Sigmoid colon (tissue), 7 donors: ENCODE data around the gene PGA4. TPM values are rescaled to one million over a fixed set of nuclear protein-coding genes. Genes with fewer than 3 reads are reported as not detected.

Experiments
- DNase-seq: peaks from one replicate; pipeline ENCODE4 v3.0.0-alpha.2; 2019
- H3K27ac ChIP-seq, 4 donors: fragments of 200-600 bp; sonication (generic); one replicate each; pipeline ENCODE4 v1.5.1; 2016 to 2019; ENCODE audit warnings: mild to moderate bottlenecking in 1 of 4
- H3K27me3 ChIP-seq, 3 donors: fragments of 200-600 bp; sonication (generic); one replicate each; pipeline ENCODE4 v1.5.1; 2019; ENCODE audit warnings: mild to moderate bottlenecking in 1 of 3
- H3K36me3 ChIP-seq, 4 donors: fragments of 200-600 bp; sonication (generic); one replicate each; pipeline ENCODE4 v1.5.1; 2016 to 2019
- H3K4me1 ChIP-seq, 4 donors: fragments of 200-600 bp; sonication (generic); one replicate each; pipeline ENCODE4 v1.5.1; 2017 to 2019
- H3K4me3 ChIP-seq, 4 donors: fragments of 200-600 bp; sonication (generic); one replicate each; pipeline ENCODE4 v1.5.1; 2017 to 2019; ENCODE audit warnings: mild to moderate bottlenecking in 2 of 4, moderate library complexity in 1 of 4
- H3K9me3 ChIP-seq, 4 donors: fragments of 200-600 bp in 3 of 4; sonication (generic) in 3 of 4; one replicate each; pipeline versions ENCODE4 v1.5.1 to v1.6.1; 2013 to 2019
- EP300 ChIP-seq, 4 donors: sonication (generic); formaldehyde crosslinking; IDR thresholded peaks; one replicate each; pipeline ENCODE4 v1.6.1; 2017; ENCODE audit warnings: antibody characterized with exemption in 4 of 4
- POLR2A ChIP-seq, 2 donors: fragments of 450-650 bp; IDR thresholded peaks; one replicate each; pipeline ENCODE4 v1.6.1; 2016; ENCODE audit warnings: antibody characterized with exemption in 2 of 2, mild to moderate bottlenecking in 2 of 2, moderate library complexity in 2 of 2
- POLR2AphosphoS5 ChIP-seq, 4 donors: sonication (generic); formaldehyde crosslinking; IDR thresholded peaks; one replicate each; pipeline ENCODE4 v1.6.1; 2017; ENCODE audit warnings: antibody characterized with exemption in 4 of 4
- WGBS, 2 donors: extraction: QIAGEN DNeasy Blood & Tissue Kit; methylation state at CpG; one replicate each; pipeline ENCODE4 v1.1.7; 2013; 5-methylcytosine and 5-hydroxymethylcytosine counted together
- intact Hi-C: fragments of 100-400 bp; cut with DNase I; formaldehyde crosslinking; loops from one replicate; pipeline ENCODE4 v1.15.1; 2023
- polyA plus RNA-seq, 3 donors: library from polyadenylated mRNA; stranded (reverse); fragments of 200-250 nt; gene quantifications; one replicate each; pipeline ENCODE4 v1.2.3, GENCODE V29; 2013
- total RNA-seq, 4 donors: library from RNA; depleted of rRNA; stranded (reverse); fragments of >200 nt; gene quantifications; one replicate each; pipeline ENCODE4 v1.1.0, GENCODE V29; 2016
- TF ChIP-seq, protein P1 (sequence below), 4 experiments: fragments of 450-650 bp in 3 of 4; fragments of 200-600 bp in 1 of 4; IDR thresholded peaks; one replicate each; pipeline ENCODE4 v1.5.1; 2016 to 2019; ENCODE audit warnings: antibody characterized with exemption in 4 of 4, mild to moderate bottlenecking in 3 of 4, moderate library complexity in 2 of 4
- donor health status: healthy with polysubstance abuse.
- donor health status: Bipolar disorder and iron deficiency.
- donor health status: healthy.

The PGA4 gene
- total and polyA plus RNA-seq, 7 donors, result 0.26 to 27.6 (median 4.3) TPM; not detected in 2

DNA sequence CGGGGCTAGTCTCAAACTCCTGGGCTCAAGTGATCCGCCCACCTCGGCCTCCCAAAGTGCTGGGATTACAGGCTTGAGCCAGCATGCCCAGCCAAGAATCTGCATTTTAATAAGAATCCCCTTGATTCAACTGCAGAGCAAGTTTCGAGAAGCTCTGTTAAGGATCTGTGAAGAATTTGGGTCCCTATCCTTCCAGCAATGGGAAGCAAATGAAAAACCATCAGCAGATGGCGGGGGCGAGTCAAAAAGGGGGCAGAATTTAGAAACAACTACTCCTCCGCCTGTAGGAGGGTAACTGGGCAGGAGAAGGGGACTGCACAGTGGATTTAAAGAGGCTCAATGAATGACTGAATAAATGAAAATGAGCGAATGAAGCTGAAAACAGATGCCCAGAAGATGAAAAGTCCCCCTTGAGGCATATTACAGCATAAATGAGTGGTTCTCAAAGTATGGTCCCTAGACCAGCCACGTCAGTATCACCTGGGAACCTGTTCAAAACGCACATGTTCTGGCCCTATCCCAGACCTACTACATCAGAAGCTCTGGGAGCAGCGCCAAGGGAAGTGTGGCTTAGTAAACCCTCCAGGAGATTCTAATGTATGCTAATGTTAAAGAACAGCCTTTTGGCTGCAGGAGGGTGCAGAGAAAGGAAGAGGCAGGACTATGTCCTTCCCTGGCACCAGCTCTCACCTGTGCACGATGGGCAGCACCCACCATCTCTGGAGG lies 58.0 kb downstream of the PGA4 start:
- Histone ChIP-seq H3K9me3 (no peaks in the 10 kb centered on the region), H3K36me3 (no peaks in the 10 kb centered on the region), H3K4me3 (no peak overlapping the region), H3K27me3 (peaks cover 0 to 10% (median 0%) of the 10 kb centered on the region in 3 donors), H3K4me1 (peaks cover 0 to 8% (median 0%) of the 10 kb centered on the region in 4 donors), H3K27ac (no peak overlapping the region)
- DNase-seq, result no peak
- intact Hi-C loops, result no loop called here
- no peak for TF ChIP-seq POLR2A (IDR thresholded peaks at IDR 0.05)
- no peak for TF ChIP-seq POLR2AphosphoS5 (IDR thresholded peaks at IDR 0.05)
- TF ChIP-seq EP300 (IDR thresholded peaks at IDR 0.05), result no peak
- TF ChIP-seq, protein P1, sequence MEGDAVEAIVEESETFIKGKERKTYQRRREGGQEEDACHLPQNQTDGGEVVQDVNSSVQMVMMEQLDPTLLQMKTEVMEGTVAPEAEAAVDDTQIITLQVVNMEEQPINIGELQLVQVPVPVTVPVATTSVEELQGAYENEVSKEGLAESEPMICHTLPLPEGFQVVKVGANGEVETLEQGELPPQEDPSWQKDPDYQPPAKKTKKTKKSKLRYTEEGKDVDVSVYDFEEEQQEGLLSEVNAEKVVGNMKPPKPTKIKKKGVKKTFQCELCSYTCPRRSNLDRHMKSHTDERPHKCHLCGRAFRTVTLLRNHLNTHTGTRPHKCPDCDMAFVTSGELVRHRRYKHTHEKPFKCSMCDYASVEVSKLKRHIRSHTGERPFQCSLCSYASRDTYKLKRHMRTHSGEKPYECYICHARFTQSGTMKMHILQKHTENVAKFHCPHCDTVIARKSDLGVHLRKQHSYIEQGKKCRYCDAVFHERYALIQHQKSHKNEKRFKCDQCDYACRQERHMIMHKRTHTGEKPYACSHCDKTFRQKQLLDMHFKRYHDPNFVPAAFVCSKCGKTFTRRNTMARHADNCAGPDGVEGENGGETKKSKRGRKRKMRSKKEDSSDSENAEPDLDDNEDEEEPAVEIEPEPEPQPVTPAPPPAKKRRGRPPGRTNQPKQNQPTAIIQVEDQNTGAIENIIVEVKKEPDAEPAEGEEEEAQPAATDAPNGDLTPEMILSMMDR (IDR thresholded peaks at IDR 0.05), result no peak
- 68 to 89% methylated on average over 12 of the region's 12 CpGs for WGBS, 2 donors

DNA sequence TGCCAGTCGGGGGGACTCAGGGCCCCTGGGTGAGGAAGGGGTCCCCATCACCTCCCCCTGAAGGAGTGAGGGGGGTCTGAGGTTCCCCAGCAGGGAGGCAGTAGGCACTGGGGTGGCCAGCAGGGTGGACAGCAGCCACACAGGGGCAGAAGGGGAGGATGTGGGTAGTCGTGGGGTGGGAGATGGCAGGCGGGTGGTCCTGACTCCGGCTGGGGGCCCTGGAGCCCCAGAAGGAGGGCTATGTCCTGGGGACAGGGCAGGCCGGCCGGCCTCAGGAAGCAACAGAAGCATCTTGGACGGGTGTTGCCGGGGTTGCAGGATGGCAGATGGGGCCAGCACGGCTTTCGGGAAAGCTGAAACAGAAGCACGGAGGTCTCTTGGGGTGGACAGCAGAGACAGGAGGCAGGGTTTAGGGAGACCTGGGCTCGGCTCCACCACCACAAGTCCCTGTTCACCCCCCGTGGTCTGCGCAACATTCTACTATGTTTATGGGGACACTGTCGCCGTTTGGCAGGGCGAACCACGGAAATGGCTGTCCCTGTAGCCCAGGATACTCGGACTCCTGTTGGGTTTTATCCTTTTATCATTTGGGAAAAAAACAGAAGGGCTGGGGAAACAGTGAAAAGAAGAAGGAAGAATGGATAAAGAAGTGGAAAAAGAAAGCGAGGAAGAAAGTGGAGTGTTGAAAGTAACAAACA lies 58.9 kb downstream of the PGA4 start:
- peaks cover 0 to 8% (median 0%) of the 10 kb centered on the region in 4 donors for H3K4me1 ChIP-seq
- no peaks in the 10 kb centered on the region for H3K36me3 ChIP-seq
- no peak for DNase-seq
- TF ChIP-seq, protein P1 (IDR thresholded peaks at IDR 0.05), result no peak
- no peak for TF ChIP-seq POLR2AphosphoS5 (IDR thresholded peaks at IDR 0.05)
- TF ChIP-seq POLR2A (IDR thresholded peaks at IDR 0.05), result no peak
- no peak for TF ChIP-seq EP300 (IDR thresholded peaks at IDR 0.05)
- intact Hi-C loops, result no loop called here
- H3K4me3 ChIP-seq, result no peak overlapping the region
- H3K27me3 ChIP-seq, result peaks cover 0 to 10% (median 0%) of the 10 kb centered on the region in 3 donors
- no peak overlapping the region for H3K27ac ChIP-seq
- H3K9me3 ChIP-seq, result no peaks in the 10 kb centered on the region
- WGBS, 2 donors, result 63 to 89% methylated on average over 20 of the region's 20 CpGs

Other genes starting within 250 kb of the PGA4 start
- gene CD5, start 119.9 kb upstream of the PGA4 start, total RNA-seq, result under 1 TPM in 2 of 4 donors, not detected in 2; 0.54 to 0.55 TPM
- 10 to 100 TPM in 1 of 3 donors, under 1 TPM in 2; 0.23 to 12.3 (median 0.60) TPM for gene CD5, start 119.9 kb upstream of the PGA4 start, polyA plus RNA-seq
- gene VPS37C, start 60.9 kb upstream of the PGA4 start, total RNA-seq, result 10 to 100 TPM in 3 of 4 donors, 1 to 10 TPM in 1; 8.6 to 25.4 (median 18.5) TPM
- gene VPS37C, start 60.9 kb upstream of the PGA4 start, polyA plus RNA-seq, result 10 to 100 TPM; 16.9 to 19.3 (median 18.6) TPM
- gene PGA3, start 18.8 kb upstream of the PGA4 start, total RNA-seq, result 1 to 10 TPM in 1 of 4 donors, under 1 TPM in 1, not detected in 2; 0.33 to 2.5 TPM
- gene PGA3, start 18.8 kb upstream of the PGA4 start, polyA plus RNA-seq, result 10 to 100 TPM in 2 of 3 donors, under 1 TPM in 1; 0.06 to 25.2 (median 14.3) TPM
- 1 to 10 TPM in 1 of 4 donors, not detected in 3; 2.1 TPM for gene PGA5, start 18.8 kb downstream of the PGA4 start, total RNA-seq
- 1 to 10 TPM in 2 of 3 donors, not detected in 1; 1.2 to 1.8 TPM for gene PGA5, start 18.8 kb downstream of the PGA4 start, polyA plus RNA-seq
- 1 to 10 TPM in 2 of 4 donors, under 1 TPM in 2; 0.49 to 5.5 (median 0.81) TPM for gene VWCE, start 73.0 kb downstream of the PGA4 start, total RNA-seq
- gene VWCE, start 73.0 kb downstream of the PGA4 start, polyA plus RNA-seq, result under 1 TPM in 1 of 3 donors, not detected in 2; 0.61 TPM
- 100 to 1,000 TPM; 101 to 108 (median 105) TPM for gene DDB1, start 110.8 kb downstream of the PGA4 start, total RNA-seq
- 100 to 1,000 TPM in 1 of 3 donors, 10 to 100 TPM in 2; 68.2 to 120 (median 75.1) TPM for gene DDB1, start 110.8 kb downstream of the PGA4 start, polyA plus RNA-seq
- 10 to 100 TPM; 10.8 to 12.0 (median 11.8) TPM for gene TKFC, start 110.9 kb downstream of the PGA4 start, total RNA-seq
- 10 to 100 TPM; 14.4 to 40.0 (median 29.4) TPM for gene TKFC, start 110.9 kb downstream of the PGA4 start, polyA plus RNA-seq
- 10 to 100 TPM; 17.3 to 39.6 (median 30.5) TPM for gene CYB561A3, start 139.5 kb downstream of the PGA4 start, total RNA-seq
- 10 to 100 TPM; 35.1 to 66.2 (median 39.6) TPM for gene CYB561A3, start 139.5 kb downstream of the PGA4 start, polyA plus RNA-seq
- gene TMEM138, start 140.0 kb downstream of the PGA4 start, total RNA-seq, result 10 to 100 TPM; 13.5 to 33.8 (median 21.0) TPM
- 10 to 100 TPM; 12.6 to 39.9 (median 19.4) TPM for gene TMEM138, start 140.0 kb downstream of the PGA4 start, polyA plus RNA-seq
- gene TMEM216, start 170.2 kb downstream of the PGA4 start, total RNA-seq, result 10 to 100 TPM in 3 of 4 donors, 1 to 10 TPM in 1; 6.9 to 17.6 (median 12.0) TPM
- gene TMEM216, start 170.2 kb downstream of the PGA4 start, polyA plus RNA-seq, result 10 to 100 TPM; 12.5 to 14.4 (median 14.1) TPM
- 10 to 100 TPM; 38.2 to 45.4 (median 42.0) TPM for gene CPSF7, start 207.6 kb downstream of the PGA4 start, total RNA-seq
- 10 to 100 TPM; 18.0 to 48.4 (median 19.0) TPM for gene CPSF7, start 207.6 kb downstream of the PGA4 start, polyA plus RNA-seq
- gene SDHAF2, start 207.8 kb downstream of the PGA4 start, total RNA-seq, result 10 to 100 TPM; 27.3 to 97.3 (median 61.2) TPM
- gene SDHAF2, start 207.8 kb downstream of the PGA4 start, polyA plus RNA-seq, result 10 to 100 TPM; 45.7 to 62.5 (median 61.7) TPM